ENCODE results near the gene WAS. TPM values are rescaled to one million over a fixed set of nuclear protein-coding genes. Genes with fewer than 3 reads are reported as not detected.

Gene WAS
- polyA plus RNA-seq, 1 donor from 2014 or later, result 1.0 TPM

DNA sequence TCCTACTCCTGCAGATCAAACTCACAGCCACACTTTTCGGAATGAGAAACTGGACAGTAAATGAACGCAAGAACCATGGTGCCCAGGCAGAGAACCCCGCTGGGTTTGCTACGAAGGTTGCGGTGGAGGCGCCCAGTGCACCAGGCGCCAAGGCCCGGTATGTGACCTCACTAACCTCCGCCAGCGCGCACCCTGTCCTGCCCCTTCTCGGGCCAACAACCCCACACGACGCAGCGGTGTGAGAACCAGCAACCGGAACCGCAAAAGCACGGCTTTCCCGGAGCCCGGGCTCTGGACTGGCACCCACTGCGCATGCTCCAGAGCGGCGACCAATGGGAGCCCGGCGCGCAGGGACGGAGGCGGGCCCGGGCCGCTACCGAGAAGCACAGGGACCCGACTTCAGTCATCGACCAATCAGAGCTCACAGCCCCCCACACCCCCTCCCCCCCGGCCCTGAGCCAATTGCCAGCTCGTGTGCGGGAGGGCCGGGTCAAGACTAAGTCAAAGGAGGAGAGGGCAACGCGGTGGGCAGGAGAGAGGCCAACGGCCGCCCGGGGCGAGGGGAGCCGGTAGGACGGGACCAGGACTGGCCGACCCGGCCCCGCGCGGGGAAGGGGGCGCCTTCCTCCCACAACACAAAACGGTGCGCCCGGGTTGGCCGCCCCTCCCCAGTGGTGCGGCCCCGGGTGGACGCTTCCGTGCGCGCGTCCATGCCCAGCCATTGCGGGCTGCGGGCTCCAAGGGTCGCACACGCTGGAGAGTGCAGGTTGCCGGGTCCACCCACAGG is 7.3 kb upstream of the WAS start:
- Histone ChIP-seq H3K9me2 (ENCODE audit: insufficient read depth, low read length) (no peaks in the 10 kb centered on the region), H3K27me3 (ENCODE audit: insufficient read depth, low read depth, low read length) (no peaks in the 10 kb centered on the region), H3K4me3 (ENCODE audit: low read length) (peak overlapping the region; percentile 79), H3K9ac (ENCODE audit: low read length) (peak overlapping the region; percentile 73), H3K36me3 (ENCODE audit: insufficient read depth, low read length) (no peaks in the 10 kb centered on the region), H3K4me2 (ENCODE audit: low read length) (peak overlapping the region; percentile 51), H3K79me2 (replicated peaks; ENCODE audit: insufficient read depth, low read length) (no peaks in the 10 kb centered on the region), H3K9me3 (ENCODE audit: low read length) (no peaks in the 10 kb centered on the region), H2AFZ (ENCODE audit: low read depth, low read length) (peak overlapping the region; percentile 21), H4K20me1 (ENCODE audit: insufficient read depth) (no peaks in the 10 kb centered on the region), H3F3A (ENCODE audit: insufficient read depth, low read length, poor library complexity, severe bottlenecking) (no peaks in the 10 kb centered on the region), H3K27ac (ENCODE audit: low read length) (peak overlapping the region; percentile 73)
- TF ChIP-seq EP300 (conservative IDR thresholded peaks at IDR 0.05; ENCODE audit: poor library complexity, severe bottlenecking), result peak; percentile 10
- peak; percentile 74 for TF ChIP-seq POLR2AphosphoS5 (IDR thresholded peaks at IDR 0.05)
- TF ChIP-seq MXI1 (conservative IDR thresholded peaks at IDR 0.05; ENCODE audit: poor library complexity, severe bottlenecking), result peak; percentile 48
- TF ChIP-seq, protein P1, sequence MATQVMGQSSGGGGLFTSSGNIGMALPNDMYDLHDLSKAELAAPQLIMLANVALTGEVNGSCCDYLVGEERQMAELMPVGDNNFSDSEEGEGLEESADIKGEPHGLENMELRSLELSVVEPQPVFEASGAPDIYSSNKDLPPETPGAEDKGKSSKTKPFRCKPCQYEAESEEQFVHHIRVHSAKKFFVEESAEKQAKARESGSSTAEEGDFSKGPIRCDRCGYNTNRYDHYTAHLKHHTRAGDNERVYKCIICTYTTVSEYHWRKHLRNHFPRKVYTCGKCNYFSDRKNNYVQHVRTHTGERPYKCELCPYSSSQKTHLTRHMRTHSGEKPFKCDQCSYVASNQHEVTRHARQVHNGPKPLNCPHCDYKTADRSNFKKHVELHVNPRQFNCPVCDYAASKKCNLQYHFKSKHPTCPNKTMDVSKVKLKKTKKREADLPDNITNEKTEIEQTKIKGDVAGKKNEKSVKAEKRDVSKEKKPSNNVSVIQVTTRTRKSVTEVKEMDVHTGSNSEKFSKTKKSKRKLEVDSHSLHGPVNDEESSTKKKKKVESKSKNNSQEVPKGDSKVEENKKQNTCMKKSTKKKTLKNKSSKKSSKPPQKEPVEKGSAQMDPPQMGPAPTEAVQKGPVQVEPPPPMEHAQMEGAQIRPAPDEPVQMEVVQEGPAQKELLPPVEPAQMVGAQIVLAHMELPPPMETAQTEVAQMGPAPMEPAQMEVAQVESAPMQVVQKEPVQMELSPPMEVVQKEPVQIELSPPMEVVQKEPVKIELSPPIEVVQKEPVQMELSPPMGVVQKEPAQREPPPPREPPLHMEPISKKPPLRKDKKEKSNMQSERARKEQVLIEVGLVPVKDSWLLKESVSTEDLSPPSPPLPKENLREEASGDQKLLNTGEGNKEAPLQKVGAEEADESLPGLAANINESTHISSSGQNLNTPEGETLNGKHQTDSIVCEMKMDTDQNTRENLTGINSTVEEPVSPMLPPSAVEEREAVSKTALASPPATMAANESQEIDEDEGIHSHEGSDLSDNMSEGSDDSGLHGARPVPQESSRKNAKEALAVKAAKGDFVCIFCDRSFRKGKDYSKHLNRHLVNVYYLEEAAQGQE (IDR thresholded peaks at IDR 0.05; ENCODE audit: borderline replicate concordance), result peak; percentile 61
- no peak for TF ChIP-seq TAF1 (IDR thresholded peaks at IDR 0.05; ENCODE audit: low read depth)

DNA sequence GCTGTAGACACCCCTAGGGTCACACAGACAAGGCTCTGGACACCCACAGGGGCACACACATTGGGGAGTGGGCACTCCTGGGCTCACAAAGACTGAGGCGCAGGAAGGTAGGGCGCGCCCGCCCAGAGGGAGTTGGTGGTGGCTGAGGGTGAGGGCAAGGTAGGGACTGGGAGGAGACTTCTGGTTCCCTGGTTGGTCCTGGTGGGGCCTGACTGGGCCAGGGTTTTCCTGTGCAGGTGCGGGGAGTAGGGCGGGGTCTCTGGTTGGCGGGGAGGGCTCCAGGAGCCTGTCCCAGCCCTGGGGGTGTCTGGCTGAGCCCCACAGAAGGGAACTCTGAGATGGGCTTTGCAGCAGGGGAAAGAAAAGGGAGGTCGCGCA is 6.7 kb upstream of the WAS start:
- Histone ChIP-seq H3K27ac (ENCODE audit: low read length) (peak overlapping the region; percentile 73), H2AFZ (ENCODE audit: low read depth, low read length) (no peak overlapping the region), H3K27me3 (ENCODE audit: insufficient read depth, low read depth, low read length) (no peaks in the 10 kb centered on the region)

More for the DNA sequence above, 6.7 kb upstream of the WAS start:
- H3K36me3 ChIP-seq (ENCODE audit: insufficient read depth, low read length), result no peaks in the 10 kb centered on the region
- peak overlapping the region; percentile 79 for H3K4me3 ChIP-seq (ENCODE audit: low read length)
- no peaks in the 10 kb centered on the region for H3K79me2 ChIP-seq (replicated peaks; ENCODE audit: insufficient read depth, low read length)
- TF ChIP-seq EP300 (conservative IDR thresholded peaks at IDR 0.05; ENCODE audit: poor library complexity, severe bottlenecking) (peak; percentile 1), POLR2AphosphoS5 (IDR thresholded peaks at IDR 0.05) (no peak), EZH2 (IDR thresholded peaks at IDR 0.05; ENCODE audit: borderline replicate concordance, insufficient read depth, low read length, poor library complexity, severe bottlenecking) (no peak)
- TF ChIP-seq, protein P2, sequence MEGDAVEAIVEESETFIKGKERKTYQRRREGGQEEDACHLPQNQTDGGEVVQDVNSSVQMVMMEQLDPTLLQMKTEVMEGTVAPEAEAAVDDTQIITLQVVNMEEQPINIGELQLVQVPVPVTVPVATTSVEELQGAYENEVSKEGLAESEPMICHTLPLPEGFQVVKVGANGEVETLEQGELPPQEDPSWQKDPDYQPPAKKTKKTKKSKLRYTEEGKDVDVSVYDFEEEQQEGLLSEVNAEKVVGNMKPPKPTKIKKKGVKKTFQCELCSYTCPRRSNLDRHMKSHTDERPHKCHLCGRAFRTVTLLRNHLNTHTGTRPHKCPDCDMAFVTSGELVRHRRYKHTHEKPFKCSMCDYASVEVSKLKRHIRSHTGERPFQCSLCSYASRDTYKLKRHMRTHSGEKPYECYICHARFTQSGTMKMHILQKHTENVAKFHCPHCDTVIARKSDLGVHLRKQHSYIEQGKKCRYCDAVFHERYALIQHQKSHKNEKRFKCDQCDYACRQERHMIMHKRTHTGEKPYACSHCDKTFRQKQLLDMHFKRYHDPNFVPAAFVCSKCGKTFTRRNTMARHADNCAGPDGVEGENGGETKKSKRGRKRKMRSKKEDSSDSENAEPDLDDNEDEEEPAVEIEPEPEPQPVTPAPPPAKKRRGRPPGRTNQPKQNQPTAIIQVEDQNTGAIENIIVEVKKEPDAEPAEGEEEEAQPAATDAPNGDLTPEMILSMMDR (IDR thresholded peaks at IDR 0.05; ENCODE audit: poor library complexity, severe bottlenecking), result no peak
- H3F3A ChIP-seq (ENCODE audit: insufficient read depth, low read length, poor library complexity, severe bottlenecking), result no peaks in the 10 kb centered on the region
- H3K9me2 ChIP-seq (ENCODE audit: insufficient read depth, low read length), result no peaks in the 10 kb centered on the region
- H3K9ac ChIP-seq (ENCODE audit: low read length), result peak overlapping the region; percentile 73
- H4K20me1 ChIP-seq (ENCODE audit: insufficient read depth), result no peaks in the 10 kb centered on the region
- H3K9me3 ChIP-seq (ENCODE audit: low read length), result no peaks in the 10 kb centered on the region
- H3K4me2 ChIP-seq (ENCODE audit: low read length), result peak overlapping the region; percentile 35

All from neural cell (in vitro differentiated cells).